GM18508 (cell line): ENCODE results near the gene LPAR2.
"Not testable (repeated sequence)": the region's sequence is repeated elsewhere in the genome, so short reads cannot be mapped to it uniquely, and the experiment has no call there.

Source experiments
- ATAC-seq: cut with Tn5 transposase; IDR thresholded peaks from one replicate; pipeline ENCODE4 v1.9.1; 2021; ENCODE audit warnings: moderate number of reproducible peaks; ENCODE audit not compliant: insufficient read depth, unreplicated experiment

Gene LPAR2

GRCh38 chr19:19602136-19602712, 25.8 kb downstream of the LPAR2 start:
- ATAC-seq: no peak

GRCh38 chr19:19600793-19601330, 27.2 kb downstream of the LPAR2 start:
- ATAC-seq: no peak

- not testable (repeated sequence) for ATAC-seq
Observed at GRCh38 chr19:19598728-19599451, 29.1 kb downstream of the LPAR2 start.

GRCh38 chr19:19597809-19598306, 30.2 kb downstream of the LPAR2 start:
- ATAC-seq: peak; percentile 62

GRCh38 chr19:19595171-19595701, 32.8 kb downstream of the LPAR2 start:
- no peak for ATAC-seq

GRCh38 chr19:19594381-19594780, 33.6 kb downstream of the LPAR2 start:
- ATAC-seq: no peak

- no peak for ATAC-seq
Observed at GRCh38 chr19:19592690-19593089, 35.3 kb downstream of the LPAR2 start.

GRCh38 chr19:19591133-19591825, 36.7 kb downstream of the LPAR2 start:
- peak; percentile 59 for ATAC-seq

- no peak for ATAC-seq
Observed at GRCh38 chr19:19588546-19588945, 39.5 kb downstream of the LPAR2 start.

- no peak for ATAC-seq
Observed at GRCh38 chr19:19587771-19588170, 40.2 kb downstream of the LPAR2 start.

- ATAC-seq: no peak
Observed at GRCh38 chr19:19584356-19584755, 43.7 kb downstream of the LPAR2 start.

- no peak for ATAC-seq
Observed at GRCh38 chr19:19582471-19582870, 45.5 kb downstream of the LPAR2 start.

- no peak for ATAC-seq
Observed at GRCh38 chr19:19581391-19581790, 46.6 kb downstream of the LPAR2 start.

GRCh38 chr19:19580418-19580817, 47.6 kb downstream of the LPAR2 start:
- ATAC-seq: no peak

GRCh38 chr19:19579533-19580361, 48.3 kb downstream of the LPAR2 start:
- ATAC-seq: no peak

- ATAC-seq: no peak
Observed at GRCh38 chr19:19578252-19578651, 49.8 kb downstream of the LPAR2 start.

GRCh38 chr19:19575411-19575810, 52.6 kb downstream of the LPAR2 start:
- no peak for ATAC-seq
